ENCODE data around the gene IGFBP7.
A peak's percentile ranks its signal among the peaks of the same experiment; 100 is the strongest.

Gene IGFBP7

DNA sequence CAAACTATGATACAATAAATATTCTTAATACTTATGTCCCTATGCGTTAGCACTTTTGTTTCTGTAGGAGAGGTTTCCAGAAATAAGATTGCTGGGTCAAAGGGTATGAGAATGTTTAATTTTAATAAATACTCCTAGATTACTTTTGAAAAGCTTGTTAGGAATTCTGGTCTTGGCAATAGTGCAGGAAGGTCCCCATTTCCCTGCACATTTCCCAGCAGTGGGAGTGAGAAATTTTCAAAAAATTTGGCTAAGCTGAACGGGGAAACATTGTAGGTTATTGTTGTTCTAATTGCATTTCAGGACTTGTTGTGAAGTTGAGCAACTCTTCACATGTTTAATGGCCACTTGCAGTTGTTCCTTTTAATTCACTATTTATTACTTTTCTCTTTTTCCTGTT lies 27.1 kb downstream of the IGFBP7 start:
- ChIA-PET CTCF (no interaction called here), POLR2A (no interaction called here)
- TF ChIP-seq ZNF384 (IDR thresholded peaks at IDR 0.05) = no peak
- TF ChIP-seq ARNT (IDR thresholded peaks at IDR 0.05) = no peak
- no peak for TF ChIP-seq L3MBTL2 (conservative IDR thresholded peaks at IDR 0.05)
- DNase-seq (ENCODE audit: extremely low spot score) = no peak

- POLR2A ChIA-PET = interaction anchor here (1.0 to 1.4 kb wide), 2 partner anchors 20 to 104 kb away, joined by 5 read pairs; partner anchors contain the start of gene NOA1
- CTCF ChIA-PET = interaction anchor here (1.0 to 1.6 kb wide), 2 partner anchors 44 to 81 kb away, joined by 5 read pairs; no protein-coding TSS in a partner anchor
- TF ChIP-seq SP1 (IDR thresholded peaks at IDR 0.05) = no peak
- no peak for TF ChIP-seq LEF1 (IDR thresholded peaks at IDR 0.05; ENCODE audit: borderline replicate concordance)
- no peak for TF ChIP-seq ARNT (IDR thresholded peaks at IDR 0.05)
- no peak for TF ChIP-seq FOXK2 (IDR thresholded peaks at IDR 0.05)
- TF ChIP-seq FOXM1 (IDR thresholded peaks at IDR 0.05; ENCODE audit: borderline replicate concordance) = no peak
- TF ChIP-seq NFRKB (IDR thresholded peaks at IDR 0.05) = no peak
- TF ChIP-seq TARDBP (IDR thresholded peaks at IDR 0.05) = no peak
- no peak for TF ChIP-seq SUZ12 (IDR thresholded peaks at IDR 0.05)
- TF ChIP-seq CTBP1 (IDR thresholded peaks at IDR 0.05; ENCODE audit: borderline replicate concordance) = no peak
- no peak for DNase-seq (ENCODE audit: extremely low spot score)
These were observed 28.2 kb downstream of the IGFBP7 start for GRCh38 chr4:57081651-57082621.

DNA sequence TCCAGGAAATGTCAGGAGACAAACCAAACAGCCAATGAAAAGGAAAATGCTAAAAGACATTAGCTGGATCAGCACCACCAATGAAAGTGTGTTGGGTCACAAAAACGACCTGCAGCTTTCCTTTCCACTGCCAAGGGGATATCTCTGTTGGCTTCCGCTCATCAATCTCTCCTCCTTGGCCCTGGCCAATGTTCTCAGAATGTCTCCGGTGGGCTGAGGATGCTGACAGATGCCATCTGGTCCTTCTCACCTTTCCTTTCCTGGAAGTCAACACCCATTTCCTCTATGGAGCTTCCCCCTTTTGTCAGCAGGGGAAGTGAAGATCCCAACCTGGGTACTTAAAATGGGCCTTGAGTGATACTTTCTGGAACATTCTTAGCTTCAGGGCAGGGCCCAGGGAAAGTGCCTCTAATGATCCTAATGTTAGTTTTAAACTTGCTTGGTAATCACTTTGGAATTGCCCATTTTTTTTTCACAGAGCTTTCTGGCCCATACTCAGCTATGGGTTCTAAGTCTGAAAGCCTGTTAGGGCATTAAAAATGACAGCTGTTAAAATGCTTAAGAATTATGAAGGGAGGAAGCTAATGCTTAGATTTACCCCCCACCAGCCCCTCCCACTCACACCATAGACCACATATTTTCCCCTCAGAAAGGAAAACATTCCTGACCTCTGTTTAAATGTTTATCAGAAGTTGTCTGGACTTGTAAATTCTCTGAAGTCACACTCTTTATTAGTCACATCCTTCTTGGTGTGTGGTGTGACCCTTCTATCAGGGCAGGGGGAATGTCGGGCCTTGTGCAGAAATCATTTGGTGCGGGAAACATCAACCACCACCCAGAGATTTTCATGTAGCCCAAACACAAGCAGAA lies 29.2 kb downstream of the IGFBP7 start:
- ChIA-PET CTCF (interaction anchor here (1.0 to 1.6 kb wide), 2 partner anchors 43 to 82 kb away, joined by 5 read pairs; no protein-coding TSS in a partner anchor), POLR2A (interaction anchor here (0.6 to 1.4 kb wide), 3 partner anchors 14 to 103 kb away, joined by 3 to 5 read pairs (median 5); partner anchors contain the start of gene NOA1)
- TF ChIP-seq FOXM1 (IDR thresholded peaks at IDR 0.05; ENCODE audit: borderline replicate concordance) (no peak), TARDBP (IDR thresholded peaks at IDR 0.05) (no peak), L3MBTL2 (conservative IDR thresholded peaks at IDR 0.05) (no peak), ARNT (IDR thresholded peaks at IDR 0.05) (no peak), CTBP1 (IDR thresholded peaks at IDR 0.05; ENCODE audit: borderline replicate concordance) (no peak), NFRKB (IDR thresholded peaks at IDR 0.05) (no peak), HDGF (IDR thresholded peaks at IDR 0.05; ENCODE audit: borderline replicate concordance) (no peak), FOXA1 (IDR thresholded peaks at IDR 0.05) (no peak), FOXK2 (IDR thresholded peaks at IDR 0.05) (no peak), BHLHE40 (IDR thresholded peaks at IDR 0.05; ENCODE audit: borderline replicate concordance) (no peak), SUZ12 (IDR thresholded peaks at IDR 0.05) (no peak), SP1 (IDR thresholded peaks at IDR 0.05) (no peak), PKNOX1 (IDR thresholded peaks at IDR 0.05) (no peak)
- no peak for DNase-seq (ENCODE audit: extremely low spot score)

- ChIA-PET POLR2A (interaction anchor here (1.1 to 1.5 kb wide), 4 partner anchors 10 to 101 kb away, joined by 3 to 7 read pairs (median 4); partner anchors contain the start of gene NOA1), CTCF (interaction anchor here (0.6 to 0.7 kb wide), 2 partner anchors 23 to 106 kb away, joined by 3 read pairs; no protein-coding TSS in a partner anchor)
- peak; percentile 35 for DNase-seq (ENCODE audit: extremely low spot score)
- TF ChIP-seq FOXM1 (IDR thresholded peaks at IDR 0.05; ENCODE audit: borderline replicate concordance) (no peak), ZNF384 (IDR thresholded peaks at IDR 0.05) (peak; percentile 39; the same call in 1 of the 2 replicates), LEF1 (IDR thresholded peaks at IDR 0.05; ENCODE audit: borderline replicate concordance) (no peak), CTBP1 (IDR thresholded peaks at IDR 0.05; ENCODE audit: borderline replicate concordance) (no peak), BHLHE40 (IDR thresholded peaks at IDR 0.05; ENCODE audit: borderline replicate concordance) (no peak), SUZ12 (IDR thresholded peaks at IDR 0.05) (no peak), TARDBP (IDR thresholded peaks at IDR 0.05) (no peak), L3MBTL2 (conservative IDR thresholded peaks at IDR 0.05) (no peak), NFRKB (IDR thresholded peaks at IDR 0.05) (no peak), PKNOX1 (IDR thresholded peaks at IDR 0.05) (peak; percentile 66), ARNT (IDR thresholded peaks at IDR 0.05) (no peak), HDGF (IDR thresholded peaks at IDR 0.05; ENCODE audit: borderline replicate concordance) (no peak), FOXA1 (IDR thresholded peaks at IDR 0.05) (no peak), ELF4 (IDR thresholded peaks at IDR 0.05) (no peak), SP1 (IDR thresholded peaks at IDR 0.05) (no peak), FOXK2 (IDR thresholded peaks at IDR 0.05) (no peak)
These were observed 31.3 kb downstream of the IGFBP7 start for GRCh38 chr4:57078685-57079521.
